Peyer's patch (tissue), 4 donors: ENCODE measurements around the gene PCP4L1.

Source experiments
- POLR2A ChIP-seq, 2 donors: fragments of 450-650 bp; IDR thresholded peaks; one replicate each; pipeline ENCODE4 v1.5.1; 2017; ENCODE audit warnings: antibody characterized with exemption in 2 of 2, mild to moderate bottlenecking in 2 of 2, moderate library complexity in 2 of 2
- TF ChIP-seq, protein P1 (sequence below), 6 experiments: fragments of 450-650 bp in 4 of 6; fragments of 200-600 bp in 2 of 6; sonication (generic) in 1 of 6; IDR thresholded peaks; one replicate each; pipeline ENCODE4 v1.5.1; 2017 to 2019; ENCODE audit warnings: antibody characterized with exemption in 6 of 6, mild to moderate bottlenecking in 3 of 6, moderate library complexity in 1 of 6

DNA sequence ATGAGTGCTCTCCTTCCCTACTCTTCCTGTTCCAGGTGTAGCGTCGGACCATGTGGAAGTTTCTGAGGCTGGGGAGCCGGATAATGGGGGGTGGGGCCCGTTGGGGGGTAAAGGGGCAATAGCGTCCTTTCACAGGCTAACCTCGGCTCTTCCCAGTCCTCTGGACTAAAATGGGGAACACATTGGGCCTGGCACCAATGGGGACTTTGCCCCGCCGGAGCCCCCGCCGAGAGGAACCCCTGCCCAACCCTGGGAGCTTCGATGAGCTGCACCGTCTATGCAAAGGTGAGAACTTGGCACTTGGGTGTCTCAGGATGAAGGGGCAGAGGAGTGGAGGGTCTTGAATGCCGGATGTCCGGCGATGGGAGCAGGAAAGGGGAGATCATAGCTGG is 32.2 kb upstream of the PCP4L1 start:
- TF ChIP-seq, protein P1, sequence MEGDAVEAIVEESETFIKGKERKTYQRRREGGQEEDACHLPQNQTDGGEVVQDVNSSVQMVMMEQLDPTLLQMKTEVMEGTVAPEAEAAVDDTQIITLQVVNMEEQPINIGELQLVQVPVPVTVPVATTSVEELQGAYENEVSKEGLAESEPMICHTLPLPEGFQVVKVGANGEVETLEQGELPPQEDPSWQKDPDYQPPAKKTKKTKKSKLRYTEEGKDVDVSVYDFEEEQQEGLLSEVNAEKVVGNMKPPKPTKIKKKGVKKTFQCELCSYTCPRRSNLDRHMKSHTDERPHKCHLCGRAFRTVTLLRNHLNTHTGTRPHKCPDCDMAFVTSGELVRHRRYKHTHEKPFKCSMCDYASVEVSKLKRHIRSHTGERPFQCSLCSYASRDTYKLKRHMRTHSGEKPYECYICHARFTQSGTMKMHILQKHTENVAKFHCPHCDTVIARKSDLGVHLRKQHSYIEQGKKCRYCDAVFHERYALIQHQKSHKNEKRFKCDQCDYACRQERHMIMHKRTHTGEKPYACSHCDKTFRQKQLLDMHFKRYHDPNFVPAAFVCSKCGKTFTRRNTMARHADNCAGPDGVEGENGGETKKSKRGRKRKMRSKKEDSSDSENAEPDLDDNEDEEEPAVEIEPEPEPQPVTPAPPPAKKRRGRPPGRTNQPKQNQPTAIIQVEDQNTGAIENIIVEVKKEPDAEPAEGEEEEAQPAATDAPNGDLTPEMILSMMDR (IDR thresholded peaks at IDR 0.05) = no peak
- no peak for TF ChIP-seq POLR2A (IDR thresholded peaks at IDR 0.05)
